ENCODE data around the gene AQP12B. TPM values are rescaled to one million over a fixed set of nuclear protein-coding genes. Genes with fewer than 3 reads are reported as not detected.
A peak's percentile ranks its signal among the peaks of the same experiment; 100 is the strongest.
"Not testable (repeated sequence)": the region's sequence is repeated elsewhere in the genome, so short reads cannot be mapped to it uniquely, and the experiment has no call there.

AQP12B gene
- total RNA-seq, 1 experiment from 2014 or later = not detected

GRCh38 chr2:240685771-240686371 is 3.2 kb upstream of the AQP12B start:
- no peaks in the 10 kb centered on the region for H3K27me3 ChIP-seq (ENCODE audit: control insufficient read depth, insufficient read depth, low read length)
- peak; percentile 87 for DNase-seq
- no peak overlapping the region for H3K4me3 ChIP-seq (ENCODE audit: insufficient read depth, low read depth, low read length)
- no peaks in the 10 kb centered on the region for H3K36me3 ChIP-seq (replicated peaks; ENCODE audit: control insufficient read depth, insufficient read depth, low read length)

- not testable (repeated sequence) for H3K36me3 ChIP-seq (replicated peaks; ENCODE audit: control insufficient read depth, insufficient read depth, low read length); H3K4me3 ChIP-seq (ENCODE audit: insufficient read depth, low read depth, low read length); H3K27me3 ChIP-seq (ENCODE audit: control insufficient read depth, insufficient read depth, low read length)
- DNase-seq = peak; percentile 28
Measured at GRCh38 chr2:240683980-240684728, 1.5 kb upstream of the AQP12B start.

- not testable (repeated sequence) for DNase-seq; H3K36me3 ChIP-seq (replicated peaks; ENCODE audit: control insufficient read depth, insufficient read depth, low read length)
Measured at GRCh38 chr2:240683329-240683979, 769 bp upstream of the AQP12B start.

GRCh38 chr2:240680185-240680584 is 2.5 kb downstream of the AQP12B start:
- DNase-seq; H3K27me3 ChIP-seq (ENCODE audit: control insufficient read depth, insufficient read depth, low read length): not testable (repeated sequence)

More at GRCh38 chr2:240683329-240683979, 769 bp upstream of the AQP12B start:
- not testable (repeated sequence) for H3K27me3 ChIP-seq (ENCODE audit: control insufficient read depth, insufficient read depth, low read length); H3K4me3 ChIP-seq (ENCODE audit: insufficient read depth, low read depth, low read length)

GRCh38 chr2:240678909-240679308 is 3.8 kb downstream of the AQP12B start:
- H3K36me3 ChIP-seq (replicated peaks; ENCODE audit: control insufficient read depth, insufficient read depth, low read length); DNase-seq; H3K27me3 ChIP-seq (ENCODE audit: control insufficient read depth, insufficient read depth, low read length); H3K4me3 ChIP-seq (ENCODE audit: insufficient read depth, low read depth, low read length): not testable (repeated sequence)

More at GRCh38 chr2:240680185-240680584, 2.5 kb downstream of the AQP12B start:
- H3K36me3 ChIP-seq (replicated peaks; ENCODE audit: control insufficient read depth, insufficient read depth, low read length); H3K4me3 ChIP-seq (ENCODE audit: insufficient read depth, low read depth, low read length): not testable (repeated sequence)

- not testable (repeated sequence) for H3K27me3 ChIP-seq (ENCODE audit: control insufficient read depth, insufficient read depth, low read length); H3K4me3 ChIP-seq (ENCODE audit: insufficient read depth, low read depth, low read length); DNase-seq; H3K36me3 ChIP-seq (replicated peaks; ENCODE audit: control insufficient read depth, insufficient read depth, low read length)
Measured at GRCh38 chr2:240678043-240678442, 4.6 kb downstream of the AQP12B start.

GRCh38 chr2:240675345-240675744 is 7.3 kb downstream of the AQP12B start:
- H3K4me3 ChIP-seq (ENCODE audit: insufficient read depth, low read depth, low read length); H3K27me3 ChIP-seq (ENCODE audit: control insufficient read depth, insufficient read depth, low read length); H3K36me3 ChIP-seq (replicated peaks; ENCODE audit: control insufficient read depth, insufficient read depth, low read length); DNase-seq: not testable (repeated sequence)

GRCh38 chr2:240674461-240675184 is 8.1 kb downstream of the AQP12B start:
- not testable (repeated sequence) for DNase-seq; H3K27me3 ChIP-seq (ENCODE audit: control insufficient read depth, insufficient read depth, low read length); H3K36me3 ChIP-seq (replicated peaks; ENCODE audit: control insufficient read depth, insufficient read depth, low read length); H3K4me3 ChIP-seq (ENCODE audit: insufficient read depth, low read depth, low read length)

GRCh38 chr2:240672701-240673190 is 9.9 kb downstream of the AQP12B start:
- DNase-seq = peak; percentile 59
- no peaks in the 10 kb centered on the region for H3K36me3 ChIP-seq (replicated peaks; ENCODE audit: control insufficient read depth, insufficient read depth, low read length)

GRCh38 chr2:240672076-240672700 is 10.5 kb downstream of the AQP12B start:
- no peaks in the 10 kb centered on the region for H3K36me3 ChIP-seq (replicated peaks; ENCODE audit: control insufficient read depth, insufficient read depth, low read length)
- DNase-seq = peak; percentile 59
- no peaks in the 10 kb centered on the region for H3K27me3 ChIP-seq (ENCODE audit: control insufficient read depth, insufficient read depth, low read length)
- no peak overlapping the region for H3K4me3 ChIP-seq (ENCODE audit: insufficient read depth, low read depth, low read length)

More at GRCh38 chr2:240672701-240673190, 9.9 kb downstream of the AQP12B start:
- no peak overlapping the region for H3K4me3 ChIP-seq (ENCODE audit: insufficient read depth, low read depth, low read length)
- H3K27me3 ChIP-seq (ENCODE audit: control insufficient read depth, insufficient read depth, low read length) = no peaks in the 10 kb centered on the region

- H3K27me3 ChIP-seq (ENCODE audit: control insufficient read depth, insufficient read depth, low read length) = no peaks in the 10 kb centered on the region
- H3K4me3 ChIP-seq (ENCODE audit: insufficient read depth, low read depth, low read length) = no peak overlapping the region
- DNase-seq = no peak
- no peaks in the 10 kb centered on the region for H3K36me3 ChIP-seq (replicated peaks; ENCODE audit: control insufficient read depth, insufficient read depth, low read length)
Measured at GRCh38 chr2:240670950-240671349, 11.7 kb downstream of the AQP12B start.

GRCh38 chr2:240670402-240670801 is 12.3 kb downstream of the AQP12B start:
- DNase-seq = no peak
- Histone ChIP-seq H3K4me3 (ENCODE audit: insufficient read depth, low read depth, low read length) (no peak overlapping the region), H3K36me3 (replicated peaks; ENCODE audit: control insufficient read depth, insufficient read depth, low read length) (no peaks in the 10 kb centered on the region), H3K27me3 (ENCODE audit: control insufficient read depth, insufficient read depth, low read length) (no peaks in the 10 kb centered on the region)

- no peak for DNase-seq
- Histone ChIP-seq H3K36me3 (replicated peaks; ENCODE audit: control insufficient read depth, insufficient read depth, low read length) (no peaks in the 10 kb centered on the region), H3K4me3 (ENCODE audit: insufficient read depth, low read depth, low read length) (no peak overlapping the region), H3K27me3 (ENCODE audit: control insufficient read depth, insufficient read depth, low read length) (no peaks in the 10 kb centered on the region)
Measured at GRCh38 chr2:240664622-240665021, 18.1 kb downstream of the AQP12B start.
